GM18873 (cell line): ENCODE measurements around the gene TMC7.

ENCODE experiments used
- ATAC-seq: cut with Tn5 transposase; IDR thresholded peaks from one replicate; pipeline ENCODE4 v1.9.1; 2021; ENCODE audit warnings: mild to moderate bottlenecking, moderate library complexity, moderate number of reproducible peaks; ENCODE audit not compliant: unreplicated experiment, low FRiP score

The TMC7 gene

GRCh38 chr16:19021747-19022146 lies 38.0 kb downstream of the TMC7 start:
- no peak for ATAC-seq

- no peak for ATAC-seq
These were observed 43.7 kb downstream of the TMC7 start for GRCh38 chr16:19027416-19027815.

GRCh38 chr16:19029980-19030379 lies 46.2 kb downstream of the TMC7 start:
- no peak for ATAC-seq

- no peak for ATAC-seq
These were observed 48.0 kb downstream of the TMC7 start for GRCh38 chr16:19031738-19032137.

- ATAC-seq: no peak
These were observed 50.0 kb downstream of the TMC7 start for GRCh38 chr16:19033761-19034160.

- no peak for ATAC-seq
These were observed 56.7 kb downstream of the TMC7 start for GRCh38 chr16:19040400-19040799.

- ATAC-seq: no peak
These were observed 61.0 kb downstream of the TMC7 start for GRCh38 chr16:19044769-19045168.

GRCh38 chr16:19046062-19046461 lies 62.3 kb downstream of the TMC7 start:
- no peak for ATAC-seq

- no peak for ATAC-seq
These were observed 79.0 kb downstream of the TMC7 start for GRCh38 chr16:19062706-19063105.

- ATAC-seq: no peak
These were observed 83.2 kb downstream of the TMC7 start for GRCh38 chr16:19066988-19067348.

GRCh38 chr16:19067349-19068236 lies 83.9 kb downstream of the TMC7 start, which contains the start of gene COQ7:
TSS of gene COQ7 (plus strand) at chr16:19067614. CDS start at chr16:19067665, 51 bp downstream.
- peak; percentile 90 for ATAC-seq

GRCh38 chr16:19068237-19068815 lies 84.6 kb downstream of the TMC7 start:
- no peak for ATAC-seq

- no peak for ATAC-seq
These were observed 88.4 kb downstream of the TMC7 start for GRCh38 chr16:19071811-19072777.

- no peak for ATAC-seq
These were observed 89.6 kb downstream of the TMC7 start for GRCh38 chr16:19073344-19073743.

- no peak for ATAC-seq
These were observed 90.1 kb downstream of the TMC7 start for GRCh38 chr16:19073863-19074262.

GRCh38 chr16:19075511-19075910 lies 91.8 kb downstream of the TMC7 start:
- ATAC-seq: no peak

GRCh38 chr16:19077879-19078278 lies 94.1 kb downstream of the TMC7 start:
- ATAC-seq: no peak

GRCh38 chr16:19083670-19084069 lies 99.9 kb downstream of the TMC7 start:
- no peak for ATAC-seq

GRCh38 chr16:19084139-19084538 lies 100.4 kb downstream of the TMC7 start:
- no peak for ATAC-seq

- no peak for ATAC-seq
These were observed 101.1 kb downstream of the TMC7 start for GRCh38 chr16:19084879-19085278.

- ATAC-seq: no peak
These were observed 102.0 kb downstream of the TMC7 start for GRCh38 chr16:19085679-19086200.
